ENCODE results near the gene GRK5.

GRK5 gene

GRCh38 chr10:119352807-119353206 lies 145.4 kb downstream of the GRK5 start:
- no peak for TF ChIP-seq GATA3 (IDR thresholded peaks at IDR 0.05; ENCODE audit: low read depth, low read length)
- TF ChIP-seq GATA2 (IDR thresholded peaks at IDR 0.05; ENCODE audit: low read depth, low read length), result no peak

GRCh38 chr10:119353421-119353820 lies 146.1 kb downstream of the GRK5 start:
- TF ChIP-seq GATA3 (IDR thresholded peaks at IDR 0.05; ENCODE audit: low read depth, low read length) (no peak), GATA2 (IDR thresholded peaks at IDR 0.05; ENCODE audit: low read depth, low read length) (no peak)

DNA sequence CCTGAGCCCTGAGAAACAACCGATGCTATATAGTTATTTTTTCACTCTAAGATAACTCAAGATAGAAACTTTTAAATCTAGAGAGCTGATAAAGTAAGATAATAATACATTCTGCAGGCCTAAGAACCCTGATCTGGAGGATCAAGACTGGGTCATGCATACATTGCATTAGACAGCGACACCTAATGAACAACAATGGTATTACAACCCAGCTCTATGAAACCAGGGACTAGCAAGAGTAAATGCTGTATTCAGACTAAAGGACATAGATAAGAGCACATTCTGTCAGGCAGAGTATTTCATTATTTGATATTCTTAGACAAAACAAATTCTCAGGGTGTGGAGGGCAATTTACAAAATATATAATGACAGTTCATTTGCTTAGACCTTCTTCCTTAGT lies 148.6 kb downstream of the GRK5 start:
- TF ChIP-seq GATA3 (IDR thresholded peaks at IDR 0.05; ENCODE audit: low read depth, low read length) (no peak), GATA2 (IDR thresholded peaks at IDR 0.05; ENCODE audit: low read depth, low read length) (no peak)

GRCh38 chr10:119357412-119358151 lies 150.2 kb downstream of the GRK5 start:
- TF ChIP-seq GATA2 (IDR thresholded peaks at IDR 0.05; ENCODE audit: low read depth, low read length), result no peak
- TF ChIP-seq GATA3 (IDR thresholded peaks at IDR 0.05; ENCODE audit: low read depth, low read length), result no peak

- TF ChIP-seq GATA3 (IDR thresholded peaks at IDR 0.05; ENCODE audit: low read depth, low read length), result no peak
- no peak for TF ChIP-seq GATA2 (IDR thresholded peaks at IDR 0.05; ENCODE audit: low read depth, low read length)
Measured at GRCh38 chr10:119358152-119358512, 150.8 kb downstream of the GRK5 start.

DNA sequence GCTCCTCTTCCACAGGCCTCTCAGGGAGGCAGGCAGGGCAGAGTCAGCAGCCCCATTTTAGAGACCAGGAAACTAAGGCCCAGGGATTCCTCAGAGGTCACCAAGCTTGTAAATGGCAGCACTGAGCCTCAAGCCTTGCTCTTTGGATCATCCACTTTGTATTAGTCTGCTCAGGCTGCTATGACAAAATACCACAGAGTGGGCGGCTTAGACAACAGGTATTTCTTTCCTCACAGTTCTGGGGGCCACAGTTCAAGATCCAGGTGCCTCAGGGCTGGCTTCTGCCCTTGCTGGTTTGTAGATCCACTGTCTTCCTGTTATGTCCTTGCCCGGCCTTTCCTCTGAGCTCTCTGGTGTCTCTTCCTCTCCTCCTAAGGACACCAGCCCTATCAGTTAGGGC lies 151.2 kb downstream of the GRK5 start:
- TF ChIP-seq GATA3 (IDR thresholded peaks at IDR 0.05; ENCODE audit: low read depth, low read length) (no peak), GATA2 (IDR thresholded peaks at IDR 0.05; ENCODE audit: low read depth, low read length) (no peak)

DNA sequence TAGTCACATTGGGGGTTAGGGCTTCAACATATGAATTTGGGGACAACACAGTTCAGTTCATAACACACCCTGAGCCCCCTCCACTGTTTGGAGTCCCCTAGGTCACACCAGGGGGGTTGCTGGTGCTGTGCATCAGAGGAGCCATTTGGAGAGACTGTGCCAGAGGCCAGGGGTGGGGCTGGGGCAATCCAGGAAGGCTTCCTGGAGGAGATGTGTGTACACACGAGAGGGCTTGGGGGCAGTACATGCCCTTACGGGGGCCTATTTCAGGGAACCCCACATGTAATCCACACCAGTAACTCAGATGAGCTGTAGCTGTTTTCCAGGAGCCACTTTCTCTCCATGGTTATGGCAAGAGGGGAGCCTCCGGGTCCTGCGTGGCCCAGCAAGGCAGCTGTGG lies 151.7 kb downstream of the GRK5 start:
- TF ChIP-seq GATA3 (IDR thresholded peaks at IDR 0.05; ENCODE audit: low read depth, low read length) (no peak), GATA2 (IDR thresholded peaks at IDR 0.05; ENCODE audit: low read depth, low read length) (no peak)

GRCh38 chr10:119360181-119360921 lies 153.0 kb downstream of the GRK5 start:
- TF ChIP-seq GATA2 (IDR thresholded peaks at IDR 0.05; ENCODE audit: low read depth, low read length), result no peak

DNA sequence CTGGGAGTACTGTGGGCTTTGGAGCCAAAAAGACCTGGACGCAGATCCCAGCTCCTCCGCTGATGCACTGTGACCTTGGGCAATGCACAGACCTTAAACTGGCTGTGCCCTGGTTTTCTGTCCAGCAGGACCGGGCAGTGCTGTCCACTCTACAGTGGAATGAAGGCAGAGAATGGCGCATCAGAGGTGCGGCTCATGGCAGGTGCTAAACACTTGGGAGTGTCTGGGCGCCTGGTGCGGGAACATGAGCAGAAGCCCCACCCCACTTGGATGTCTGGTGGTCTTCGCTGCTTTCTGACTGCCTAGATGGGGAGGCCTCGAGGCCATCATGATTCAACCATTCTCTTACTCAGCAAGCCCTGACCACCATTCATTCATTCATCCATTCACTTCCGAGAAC lies 153.7 kb downstream of the GRK5 start:
- TF ChIP-seq GATA3 (IDR thresholded peaks at IDR 0.05; ENCODE audit: low read depth, low read length), result no peak
- no peak for TF ChIP-seq GATA2 (IDR thresholded peaks at IDR 0.05; ENCODE audit: low read depth, low read length)

DNA sequence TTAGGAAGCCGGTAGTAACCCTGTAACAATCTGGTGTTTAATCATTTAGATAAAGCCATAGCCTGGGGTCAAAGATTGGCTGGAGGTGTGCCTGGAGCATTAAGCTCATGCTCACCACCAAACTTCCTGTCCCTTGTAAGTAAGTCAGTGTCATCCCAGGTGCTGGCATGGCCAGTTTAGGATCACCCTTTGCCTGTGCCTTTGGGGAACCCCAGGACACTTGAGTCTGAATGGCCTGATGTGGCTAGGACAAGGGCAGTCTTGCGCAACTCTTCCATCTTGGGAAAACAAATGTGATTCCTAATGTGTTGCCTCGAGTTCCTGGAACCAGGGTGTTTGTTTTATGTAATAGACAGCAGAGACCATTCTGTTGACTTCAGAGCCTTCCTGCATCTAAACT lies 154.8 kb downstream of the GRK5 start:
- TF ChIP-seq GATA2 (IDR thresholded peaks at IDR 0.05; ENCODE audit: low read depth, low read length) (no peak), GATA3 (IDR thresholded peaks at IDR 0.05; ENCODE audit: low read depth, low read length) (no peak)

DNA sequence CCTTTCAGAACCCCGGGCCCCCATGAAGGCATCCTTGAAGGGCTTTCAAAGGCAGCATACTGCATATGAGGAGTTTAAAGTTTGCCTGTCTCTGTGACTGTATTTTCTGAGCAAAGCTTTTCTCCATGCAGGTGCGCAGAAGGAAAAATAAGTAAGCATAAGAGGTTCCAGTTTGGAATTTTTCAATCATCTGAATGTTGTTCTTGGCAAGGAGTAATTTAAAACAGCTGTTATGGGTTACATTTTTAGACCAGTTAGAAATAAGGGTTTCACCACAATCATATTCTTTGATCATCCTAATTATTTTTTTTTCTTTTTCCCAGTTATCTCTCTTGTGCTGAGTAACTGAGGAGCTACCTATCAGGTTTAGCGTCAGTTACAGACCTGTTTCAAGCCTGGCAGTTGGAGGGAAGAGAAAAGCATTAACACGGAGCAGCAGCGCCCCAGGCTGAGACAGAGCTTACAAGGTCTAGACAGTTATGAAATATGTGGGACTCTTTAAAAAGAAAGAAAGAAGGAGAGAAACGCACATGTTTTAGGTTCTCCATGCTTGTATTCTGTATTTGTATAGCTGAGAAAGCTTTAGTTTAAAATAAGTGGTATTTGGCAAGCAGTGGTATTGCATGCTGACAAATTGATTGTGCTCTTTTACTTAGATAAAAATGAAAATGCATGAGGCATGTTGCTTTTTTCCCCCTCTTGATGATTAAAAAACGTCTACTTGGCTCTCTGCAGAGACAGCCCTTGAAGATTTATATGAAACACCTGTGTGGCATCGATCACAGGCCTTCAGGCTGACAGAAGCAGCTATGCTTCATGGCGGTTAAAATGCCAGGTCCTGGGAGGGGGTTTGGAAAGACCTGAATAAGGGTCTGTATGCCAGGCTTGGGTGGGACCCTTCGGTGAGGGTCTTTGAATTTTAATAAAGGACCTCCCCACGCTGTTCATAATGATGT lies 157.6 kb downstream of the GRK5 start:
- 0 out of 2 replicates have a peak, but pooled peaks have one; percentile 14 for TF ChIP-seq GATA2 (IDR thresholded peaks at IDR 0.05; ENCODE audit: low read depth, low read length)
- TF ChIP-seq GATA3 (IDR thresholded peaks at IDR 0.05; ENCODE audit: low read depth, low read length), result no peak

DNA sequence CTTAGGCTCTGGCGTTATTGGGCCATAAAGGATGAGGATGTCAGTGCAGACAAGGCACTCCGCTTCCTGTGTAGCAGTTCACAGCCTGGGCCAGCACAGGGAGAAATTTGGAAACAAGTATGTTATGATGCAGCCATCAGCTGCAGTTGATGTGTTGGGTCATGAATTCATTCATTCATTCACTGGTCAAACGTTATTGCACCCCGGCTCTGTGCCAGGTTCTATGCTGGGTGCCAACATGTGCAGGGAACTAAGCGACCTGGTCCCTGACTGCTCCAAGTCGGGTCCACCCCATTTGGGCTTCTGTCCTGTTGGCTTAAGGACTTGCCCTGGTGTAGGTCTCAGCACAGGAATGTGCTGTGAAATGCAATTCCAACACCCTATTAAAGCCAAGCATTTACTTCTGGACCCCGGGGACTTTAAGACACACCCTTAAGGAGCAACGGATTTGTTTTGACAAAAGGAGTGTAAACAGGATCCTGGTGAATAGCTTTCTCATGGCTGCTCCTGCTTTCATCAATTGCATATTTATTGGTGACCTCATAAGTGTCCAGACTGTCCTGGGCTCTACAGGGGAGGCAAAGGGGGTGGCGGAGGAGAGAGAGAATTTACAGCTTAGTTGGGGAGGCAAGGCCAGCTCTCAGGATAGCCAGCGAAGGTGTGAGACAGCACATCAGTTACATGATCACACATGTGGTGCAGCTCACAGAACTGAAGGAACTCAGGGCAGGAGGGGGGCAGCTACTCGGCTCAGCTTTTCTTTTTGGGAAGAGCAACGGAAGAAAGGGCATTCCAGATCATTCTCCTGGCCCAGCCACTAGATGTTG lies 158.6 kb downstream of the GRK5 start:
- TF ChIP-seq GATA2 (IDR thresholded peaks at IDR 0.05; ENCODE audit: low read depth, low read length), result no peak
- TF ChIP-seq GATA3 (IDR thresholded peaks at IDR 0.05; ENCODE audit: low read depth, low read length), result no peak

DNA sequence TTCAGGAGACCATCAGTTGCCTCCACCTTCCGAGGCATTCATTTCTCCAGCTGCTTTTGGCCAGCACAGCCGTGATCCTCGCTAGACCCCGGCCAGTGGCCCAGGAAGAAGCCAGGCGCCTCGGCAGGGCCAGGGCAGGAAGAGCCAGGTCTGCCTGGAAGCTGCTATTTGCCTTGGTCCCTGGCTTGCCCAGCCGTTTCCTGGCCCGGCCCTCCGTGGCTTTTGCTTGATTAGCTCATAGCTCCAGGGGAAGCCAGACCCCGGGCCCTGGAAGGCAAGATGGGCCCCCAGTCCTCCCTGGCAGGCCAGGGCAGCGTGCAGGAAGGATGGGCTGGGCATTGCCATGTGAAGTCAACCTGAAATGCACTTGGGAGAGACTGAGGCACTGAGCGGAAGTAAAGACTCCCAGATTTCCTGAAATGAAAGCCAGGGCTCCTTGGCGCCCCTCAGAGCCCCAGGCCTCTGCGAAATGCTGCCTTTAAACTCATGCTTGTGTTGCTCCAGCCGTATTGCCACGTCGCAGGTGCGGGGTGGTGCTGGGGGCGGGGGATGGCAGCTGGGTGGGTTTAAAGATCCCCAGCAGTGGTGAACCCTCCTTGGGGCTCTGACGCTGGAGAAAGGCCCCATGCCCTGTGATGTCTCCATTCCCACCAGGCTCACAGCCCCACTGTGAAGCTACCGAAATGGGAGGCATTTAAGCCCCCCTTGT lies 160.6 kb downstream of the GRK5 start:
- TF ChIP-seq GATA3 (IDR thresholded peaks at IDR 0.05; ENCODE audit: low read depth, low read length) (no peak), GATA2 (IDR thresholded peaks at IDR 0.05; ENCODE audit: low read depth, low read length) (no peak)

Data from SH-SY5Y (cell line).